ENCODE data around the gene PRM1. TPM values are rescaled to one million over a fixed set of nuclear protein-coding genes. Genes with fewer than 3 reads are reported as not detected.

The PRM1 gene
- total RNA-seq, 1 experiment from 2014 or later: not detected

- H3K27me3 ChIP-seq (ENCODE audit: insufficient read depth, low read length): no peaks in the 10 kb centered on the region
- no peak overlapping the region for H2AFZ ChIP-seq (ENCODE audit: low read length)
- H3K9me3 ChIP-seq (ENCODE audit: control insufficient read depth, low read depth, low read length): no peaks in the 10 kb centered on the region
- no peak overlapping the region for H3K4ac ChIP-seq (ENCODE audit: low read depth, low read length)
- H3K56ac ChIP-seq (ENCODE audit: insufficient read length, low read depth, low read length): no peak overlapping the region
- H3K4me2 ChIP-seq (ENCODE audit: insufficient read depth, insufficient read length, low read length): no peak overlapping the region
- H4K91ac ChIP-seq (ENCODE audit: insufficient read length, low read depth, low read length): no peak overlapping the region
- no peaks in the 10 kb centered on the region for H3K4me1 ChIP-seq (ENCODE audit: insufficient read depth, low read length)
- Mint-ChIP-seq H3K27me3 (ENCODE audit: low read depth) (peaks cover 1% of the 10 kb centered on the region; the same call in 1 of the 2 replicates), H3K4me1 (peaks cover 3 to 5% of the 10 kb centered on the region in 2 experiments; a peak in 2 of 4 replicates), H3K36me3 (ENCODE audit: insufficient read depth in 1 of 3, low read depth in 3 of 3) (no peaks in the 10 kb centered on the region; a peak in 1 of 7 replicates), H3K4me3 (no peak overlapping the region), H3K27ac (no peak overlapping the region), H3K9me3 (no peaks in the 10 kb centered on the region)
- H2BK12ac ChIP-seq (ENCODE audit: insufficient read length, low read depth, low read length): no peak overlapping the region
- no peak overlapping the region for H3K9ac ChIP-seq (ENCODE audit: extremely low read depth, insufficient read length, low read length)
- H3K23ac ChIP-seq (ENCODE audit: insufficient read length, low read depth, low read length): no peak overlapping the region
- no peak overlapping the region for H3K18ac ChIP-seq (ENCODE audit: insufficient read length, low read depth, low read length)
- TF ChIP-seq, protein P1, sequence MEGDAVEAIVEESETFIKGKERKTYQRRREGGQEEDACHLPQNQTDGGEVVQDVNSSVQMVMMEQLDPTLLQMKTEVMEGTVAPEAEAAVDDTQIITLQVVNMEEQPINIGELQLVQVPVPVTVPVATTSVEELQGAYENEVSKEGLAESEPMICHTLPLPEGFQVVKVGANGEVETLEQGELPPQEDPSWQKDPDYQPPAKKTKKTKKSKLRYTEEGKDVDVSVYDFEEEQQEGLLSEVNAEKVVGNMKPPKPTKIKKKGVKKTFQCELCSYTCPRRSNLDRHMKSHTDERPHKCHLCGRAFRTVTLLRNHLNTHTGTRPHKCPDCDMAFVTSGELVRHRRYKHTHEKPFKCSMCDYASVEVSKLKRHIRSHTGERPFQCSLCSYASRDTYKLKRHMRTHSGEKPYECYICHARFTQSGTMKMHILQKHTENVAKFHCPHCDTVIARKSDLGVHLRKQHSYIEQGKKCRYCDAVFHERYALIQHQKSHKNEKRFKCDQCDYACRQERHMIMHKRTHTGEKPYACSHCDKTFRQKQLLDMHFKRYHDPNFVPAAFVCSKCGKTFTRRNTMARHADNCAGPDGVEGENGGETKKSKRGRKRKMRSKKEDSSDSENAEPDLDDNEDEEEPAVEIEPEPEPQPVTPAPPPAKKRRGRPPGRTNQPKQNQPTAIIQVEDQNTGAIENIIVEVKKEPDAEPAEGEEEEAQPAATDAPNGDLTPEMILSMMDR (conservative IDR thresholded peaks at IDR 0.05): no peak
- no peak overlapping the region for H3K14ac ChIP-seq (ENCODE audit: insufficient read depth, low read length)
- no peak overlapping the region for H2BK15ac ChIP-seq (ENCODE audit: low read depth, low read length)
- no peak overlapping the region for H2BK20ac ChIP-seq (ENCODE audit: low read depth, low read length, poor library complexity, severe bottlenecking)
- no peaks in the 10 kb centered on the region for H4K20me1 ChIP-seq (ENCODE audit: control insufficient read depth, insufficient read depth, insufficient read length)
- no peak for DNase-seq
- H3K79me1 ChIP-seq (ENCODE audit: insufficient read depth, low read depth, low read length, poor library complexity, severe bottlenecking): no peaks in the 10 kb centered on the region
- no peak overlapping the region for H3T11ph ChIP-seq (ENCODE audit: low read length)
- H4K8ac ChIP-seq (replicated peaks; ENCODE audit: insufficient read length, low read depth, low read length): no peak overlapping the region
- no peaks in the 10 kb centered on the region for H3K79me2 ChIP-seq (ENCODE audit: insufficient read depth, low read length)
- H4K5ac ChIP-seq (ENCODE audit: insufficient read length, low read depth, low read length): no peak overlapping the region
- H3K27ac ChIP-seq (ENCODE audit: insufficient read length, low read depth, low read length): no peak overlapping the region
- H2BK120ac ChIP-seq (ENCODE audit: low read depth, low read length, poor library complexity, severe bottlenecking): no peak overlapping the region
- H3K23me2 ChIP-seq (ENCODE audit: insufficient read length, low read depth, low read length, poor library complexity, severe bottlenecking): no peaks in the 10 kb centered on the region
- H2AK5ac ChIP-seq (ENCODE audit: insufficient read length, low read length): no peak overlapping the region
- no peak overlapping the region for H2BK5ac ChIP-seq (ENCODE audit: insufficient read length, low read length)
Observed at GRCh38 chr16:11245988-11246387, 35.1 kb downstream of the PRM1 start.

Data from H9 (cell line).